HG03066 (cell line): ENCODE data around the gene SUSD3.
A peak's percentile ranks its signal among the peaks of the same experiment; 100 is the strongest.

ENCODE experiments used
- ATAC-seq: cut with Tn5 transposase; IDR thresholded peaks from one replicate; pipeline ENCODE4 v1.9.1; 2021; ENCODE audit warnings: low read depth; ENCODE audit not compliant: unreplicated experiment

The SUSD3 gene

DNA sequence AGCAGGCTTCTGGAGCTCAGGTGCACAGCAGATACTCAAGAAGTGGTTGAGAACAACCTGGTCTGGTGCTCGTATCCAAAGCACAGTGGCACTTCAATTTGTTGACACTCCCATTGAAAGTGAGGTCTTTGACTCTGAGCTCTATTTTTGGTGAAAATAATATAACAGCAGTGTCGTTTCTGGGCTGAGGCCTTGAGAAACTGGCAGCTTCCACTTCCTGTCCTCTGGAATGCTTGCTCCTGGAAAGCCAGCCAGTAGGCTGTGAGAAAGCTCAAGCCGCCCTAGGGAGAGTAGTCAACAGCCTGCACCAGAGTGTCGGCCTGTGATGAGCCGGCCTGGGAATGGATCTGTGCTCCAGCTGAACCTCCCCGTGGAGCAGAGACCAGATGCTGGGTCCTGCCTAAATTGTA is 6.8 kb upstream of the SUSD3 start:
- ATAC-seq = no peak

DNA sequence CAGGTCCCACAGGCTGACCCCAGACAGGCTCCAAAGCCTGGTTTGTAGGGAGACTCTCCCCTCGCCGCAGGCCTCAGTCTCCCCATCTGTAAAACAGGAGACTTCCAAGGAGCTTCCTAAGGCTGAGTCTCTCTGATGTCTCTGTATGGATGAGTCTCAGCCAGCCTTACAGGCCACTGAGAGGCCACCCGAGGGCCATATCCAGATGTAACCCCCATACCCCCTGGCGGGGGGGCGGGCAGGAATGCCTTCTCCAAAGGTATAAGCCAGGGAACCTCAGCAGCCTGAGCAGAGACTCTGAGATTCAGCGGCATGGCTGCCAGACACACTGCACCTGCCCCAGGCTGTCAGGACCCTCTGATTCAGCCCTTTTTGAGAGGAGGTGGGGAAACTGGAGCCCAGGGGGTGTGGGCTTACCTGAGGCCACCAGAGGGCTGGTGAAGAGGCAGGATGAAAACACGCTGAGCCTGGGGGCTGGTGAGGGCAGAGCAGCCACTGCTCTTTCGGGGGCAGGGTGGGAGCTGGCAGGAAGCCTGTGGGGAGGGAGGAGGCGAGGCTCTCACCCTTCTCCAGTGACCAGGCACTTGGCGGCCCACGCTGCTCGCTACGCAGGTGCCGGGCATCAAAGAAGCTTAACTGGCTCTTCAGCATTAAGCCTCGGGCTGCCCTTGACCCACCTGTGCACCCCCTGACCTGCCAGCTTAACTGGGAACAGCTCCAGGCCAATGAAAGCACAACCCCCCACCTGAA is 5.5 kb upstream of the SUSD3 start:
- ATAC-seq = no peak

DNA sequence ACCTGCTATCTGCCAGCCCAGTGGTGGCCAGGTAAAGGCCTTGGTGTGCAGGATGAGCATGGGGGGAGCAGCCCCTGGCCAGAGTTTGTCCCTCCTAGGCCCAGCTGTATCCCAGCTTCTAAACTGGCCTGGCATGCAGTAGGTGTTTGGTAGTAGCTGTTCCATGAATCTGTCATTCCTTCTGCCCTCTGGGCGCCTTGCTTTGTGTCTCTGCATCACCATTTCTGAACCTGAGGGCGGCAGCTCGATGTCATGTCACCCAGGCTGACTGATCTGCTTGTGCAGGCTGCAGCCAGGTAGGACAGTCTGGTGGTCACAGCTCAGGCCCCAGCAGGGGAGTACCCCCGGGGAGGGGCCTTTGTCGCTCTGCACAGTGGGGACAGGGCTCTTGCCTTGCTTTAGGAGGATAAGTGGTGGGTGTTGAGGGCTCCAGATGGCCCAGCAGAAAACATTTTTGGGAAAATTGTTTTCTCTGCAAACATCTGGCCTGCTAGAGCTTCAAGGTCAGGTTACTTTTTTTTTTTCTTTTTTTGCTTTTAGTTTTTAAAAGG is 4.6 kb upstream of the SUSD3 start:
- no peak for ATAC-seq

DNA sequence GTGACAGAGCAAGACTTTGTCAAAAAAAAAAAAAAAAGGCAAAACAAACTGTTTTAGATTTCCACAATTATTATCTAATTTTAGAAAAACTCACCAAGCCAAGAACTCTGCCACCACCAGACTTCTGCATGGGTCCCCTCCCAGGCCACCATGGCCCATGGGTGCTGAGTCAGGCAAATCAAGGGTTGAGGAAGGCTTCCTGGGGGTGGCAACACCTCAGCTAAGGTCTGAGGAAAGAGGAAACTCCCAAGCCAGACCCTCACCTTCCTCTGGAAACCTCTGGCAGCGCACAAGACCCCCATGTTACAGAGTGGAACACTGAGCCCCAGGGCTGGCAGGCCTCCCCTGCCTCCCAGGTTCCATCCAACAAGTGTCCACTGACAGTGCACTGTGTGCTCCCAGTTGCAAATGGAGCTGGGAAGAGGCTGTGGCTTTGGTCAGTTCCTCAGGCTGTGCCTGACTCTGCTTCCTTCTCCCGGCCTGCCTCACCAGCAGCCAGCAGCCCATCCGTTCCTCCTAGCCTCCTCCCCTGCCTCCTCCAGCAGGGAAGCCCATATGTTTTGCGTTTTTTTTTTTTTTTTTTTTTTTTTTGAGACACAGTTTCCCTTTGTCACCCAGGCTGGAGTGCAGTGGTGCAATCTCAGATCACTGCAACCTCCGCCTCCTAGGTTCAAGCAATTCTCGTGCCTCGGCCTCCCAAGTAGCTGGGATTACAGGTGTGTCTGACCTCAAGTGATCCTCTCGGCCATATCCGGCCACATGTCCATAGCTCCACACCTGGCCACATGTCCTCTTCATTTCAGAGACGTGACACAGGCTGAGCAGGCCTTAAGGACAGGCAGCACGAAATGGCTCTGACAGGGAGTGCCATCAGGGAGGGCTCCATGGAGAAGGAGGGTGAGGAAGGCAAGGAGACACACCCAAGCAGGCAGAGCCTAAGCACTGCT is 3.5 kb upstream of the SUSD3 start:
- ATAC-seq = no peak

DNA sequence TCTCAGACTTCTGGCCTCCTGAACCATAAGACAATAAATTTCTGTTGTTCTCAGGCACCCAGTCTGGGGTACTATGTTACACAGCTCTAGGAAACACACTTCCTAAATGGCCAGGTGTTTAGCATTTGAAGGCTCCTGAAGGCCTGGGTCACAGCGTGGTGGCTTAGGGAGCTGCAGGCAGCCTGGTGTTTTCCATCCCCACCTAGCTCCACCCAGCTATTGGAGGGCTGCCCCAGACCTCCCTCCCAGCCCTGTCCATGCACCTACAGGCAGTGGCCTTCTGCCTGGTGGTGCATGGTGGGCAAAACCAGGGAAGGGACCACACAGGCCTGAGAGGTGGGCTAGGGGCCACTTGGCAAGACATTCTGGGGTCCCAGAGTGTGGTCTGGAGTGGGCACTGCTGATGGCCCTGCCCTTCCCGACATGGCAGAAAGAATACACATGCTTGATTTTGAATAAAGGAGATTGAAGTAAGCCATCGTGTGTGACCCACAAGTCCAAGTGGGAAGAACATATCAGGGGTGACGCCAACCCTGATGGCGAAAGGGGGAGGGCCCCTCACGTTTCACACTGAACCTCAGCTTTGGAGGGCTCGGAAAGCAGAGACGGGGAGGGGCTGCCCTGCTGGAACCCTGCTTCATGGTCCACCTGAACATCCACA is 1.3 kb upstream of the SUSD3 start:
- ATAC-seq = no peak

DNA sequence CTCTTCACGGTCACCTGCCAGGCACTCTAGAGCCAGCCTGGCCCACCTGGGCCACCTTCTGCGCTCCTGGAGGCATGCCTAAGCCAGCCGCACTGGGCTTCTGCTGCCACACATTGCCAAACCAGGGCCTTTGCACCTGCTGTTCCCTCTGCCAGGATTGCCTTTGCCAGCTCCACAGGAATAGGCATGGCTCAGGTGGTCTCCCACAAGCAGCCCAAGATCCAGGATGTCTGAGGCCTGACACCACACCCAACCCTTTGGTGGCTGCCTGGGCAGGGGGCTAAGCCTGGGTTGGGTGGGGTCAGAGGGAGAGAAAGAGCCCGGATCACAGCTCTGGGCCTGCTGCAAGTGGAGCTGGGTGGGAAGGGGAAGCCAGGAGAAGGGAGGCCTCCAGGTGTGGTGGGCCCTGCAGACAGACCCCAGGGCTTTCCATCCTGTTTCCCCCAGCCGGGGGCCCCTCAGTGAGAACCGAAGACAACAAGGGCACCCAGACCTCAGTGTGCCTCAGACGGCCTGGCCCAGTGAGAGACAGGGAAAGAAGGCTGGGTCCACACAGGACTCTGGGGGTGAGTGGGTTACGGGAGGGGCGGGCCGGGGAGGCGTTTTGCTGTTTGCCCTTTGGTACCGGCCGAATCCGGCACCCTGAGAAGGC is 672 bp upstream of the SUSD3 start:
- ATAC-seq = peak; percentile 13

DNA sequence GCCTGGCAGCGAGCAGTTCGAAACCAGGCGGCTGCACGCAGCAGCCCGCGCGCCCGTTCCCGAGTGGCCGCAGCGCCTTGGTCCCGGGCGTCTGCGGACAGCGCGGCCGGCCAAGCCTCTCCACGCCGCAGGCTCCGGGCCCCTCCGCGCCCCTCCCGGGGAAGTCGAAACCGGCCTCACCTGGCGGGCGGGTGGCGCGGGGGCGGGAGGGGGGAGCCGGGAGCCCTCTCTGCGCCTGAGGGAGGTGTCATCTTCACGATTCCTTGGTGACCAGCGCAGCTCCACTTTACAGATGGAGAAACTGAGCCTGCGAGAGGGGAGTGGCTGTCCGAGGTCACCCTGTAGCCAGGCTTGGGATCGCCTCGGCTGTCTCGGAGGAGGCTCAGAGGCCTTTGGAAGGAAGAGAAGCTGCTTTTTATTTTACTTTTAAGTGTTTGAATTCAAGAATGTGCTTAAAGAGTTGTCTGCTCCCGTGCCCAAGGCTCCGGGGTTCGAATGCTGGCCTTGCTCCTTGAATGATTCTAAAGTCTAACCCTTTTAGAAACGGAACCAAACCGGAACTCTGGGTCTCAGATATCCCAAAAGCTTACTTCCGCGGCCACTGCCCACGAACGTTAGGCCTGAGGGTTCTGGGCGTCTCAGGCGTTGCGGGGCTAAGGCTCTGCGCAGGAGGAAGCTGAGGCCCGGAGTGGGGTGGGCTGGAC is 662 bp downstream of the SUSD3 start:
- ATAC-seq = no peak

DNA sequence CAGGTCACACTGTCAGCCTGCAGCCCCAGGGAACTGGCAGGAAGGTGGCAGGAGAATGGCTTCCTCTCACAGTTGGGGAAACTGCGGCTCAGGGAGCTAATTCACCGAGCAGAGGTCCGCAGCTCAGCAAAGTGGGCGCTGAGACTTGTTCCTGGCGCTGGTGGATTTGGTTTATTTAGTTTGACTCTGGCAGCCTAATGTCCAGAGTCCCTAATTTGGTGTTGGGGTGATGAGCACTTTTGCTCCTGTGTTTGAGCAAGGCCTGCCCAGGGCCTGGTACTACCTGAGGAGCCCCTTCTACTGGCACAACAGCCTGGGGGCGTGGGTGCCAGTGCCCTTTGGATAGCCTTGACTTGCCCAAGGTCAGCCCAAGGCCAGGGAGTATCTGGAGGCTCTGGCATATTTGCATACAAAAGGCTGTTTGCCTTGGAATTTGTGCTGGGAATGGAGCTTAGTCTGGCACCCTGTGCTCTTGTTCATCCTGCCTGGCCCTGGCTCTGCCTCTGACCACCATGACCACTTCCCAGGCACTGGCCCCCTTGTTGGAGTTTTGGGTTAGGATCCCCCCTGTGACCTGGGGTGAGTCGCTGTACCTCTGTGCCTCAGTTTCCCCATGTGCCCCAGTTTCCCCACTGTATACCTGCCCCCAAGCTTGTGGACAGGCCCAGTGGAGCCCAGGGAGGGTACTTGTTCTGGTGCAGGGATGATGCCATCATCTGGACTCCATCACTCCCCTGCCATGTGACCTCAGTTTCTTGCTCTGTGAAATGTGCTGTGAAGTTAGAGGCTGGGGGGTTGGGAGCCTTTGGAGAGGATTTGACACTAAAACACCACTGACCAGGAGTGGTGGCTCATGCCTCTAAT is 1.4 kb downstream of the SUSD3 start:
- ATAC-seq = no peak

DNA sequence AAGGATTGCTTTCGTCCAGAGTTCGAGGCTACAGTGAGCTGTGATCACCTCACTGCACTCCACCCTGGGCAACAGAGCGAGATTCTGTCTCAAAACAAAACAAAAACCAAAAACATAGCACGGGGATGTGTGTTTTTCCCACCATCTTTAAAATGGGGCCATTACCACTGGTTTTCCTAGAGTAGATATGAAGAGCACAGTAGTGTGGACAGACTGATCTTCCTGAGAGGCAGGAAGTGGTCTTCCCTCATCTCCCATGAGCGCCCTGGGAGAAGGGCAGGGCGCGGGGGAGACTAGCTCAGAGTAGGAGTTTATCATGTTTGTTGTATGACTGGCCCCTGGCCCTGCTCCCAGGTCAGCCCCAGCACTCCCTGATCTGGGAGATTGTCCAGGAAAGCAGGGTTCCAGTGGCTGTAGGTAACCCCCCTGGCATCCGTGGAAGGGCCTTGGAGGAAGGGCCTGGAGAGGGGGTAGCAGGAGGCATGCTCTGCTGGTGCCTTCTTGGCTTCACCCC is 2.3 kb downstream of the SUSD3 start:
- ATAC-seq = no peak

DNA sequence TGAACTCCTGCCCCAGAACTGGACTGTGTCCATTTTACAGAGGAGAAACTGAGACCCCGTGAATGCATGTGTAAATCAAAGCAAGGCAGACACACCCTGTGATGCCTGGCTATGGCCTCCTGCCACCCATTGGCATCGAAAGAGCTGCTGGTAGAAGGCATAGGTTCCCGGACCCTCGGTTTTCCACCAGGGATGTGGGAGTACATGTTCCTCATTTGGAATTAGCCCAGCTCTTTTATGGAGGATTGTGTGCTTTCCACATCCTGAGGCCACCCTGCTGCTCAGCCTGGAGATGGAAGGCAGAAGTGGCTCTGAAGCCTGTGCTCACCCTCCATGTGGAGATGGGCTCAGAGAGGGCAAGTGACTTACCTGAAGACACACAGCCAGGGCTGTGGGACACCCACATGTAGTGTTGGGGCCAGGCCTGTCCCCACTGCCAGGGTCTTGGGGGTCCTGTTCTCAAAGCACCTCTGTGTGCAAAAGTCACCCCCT is 2.8 kb downstream of the SUSD3 start:
- no peak for ATAC-seq

DNA sequence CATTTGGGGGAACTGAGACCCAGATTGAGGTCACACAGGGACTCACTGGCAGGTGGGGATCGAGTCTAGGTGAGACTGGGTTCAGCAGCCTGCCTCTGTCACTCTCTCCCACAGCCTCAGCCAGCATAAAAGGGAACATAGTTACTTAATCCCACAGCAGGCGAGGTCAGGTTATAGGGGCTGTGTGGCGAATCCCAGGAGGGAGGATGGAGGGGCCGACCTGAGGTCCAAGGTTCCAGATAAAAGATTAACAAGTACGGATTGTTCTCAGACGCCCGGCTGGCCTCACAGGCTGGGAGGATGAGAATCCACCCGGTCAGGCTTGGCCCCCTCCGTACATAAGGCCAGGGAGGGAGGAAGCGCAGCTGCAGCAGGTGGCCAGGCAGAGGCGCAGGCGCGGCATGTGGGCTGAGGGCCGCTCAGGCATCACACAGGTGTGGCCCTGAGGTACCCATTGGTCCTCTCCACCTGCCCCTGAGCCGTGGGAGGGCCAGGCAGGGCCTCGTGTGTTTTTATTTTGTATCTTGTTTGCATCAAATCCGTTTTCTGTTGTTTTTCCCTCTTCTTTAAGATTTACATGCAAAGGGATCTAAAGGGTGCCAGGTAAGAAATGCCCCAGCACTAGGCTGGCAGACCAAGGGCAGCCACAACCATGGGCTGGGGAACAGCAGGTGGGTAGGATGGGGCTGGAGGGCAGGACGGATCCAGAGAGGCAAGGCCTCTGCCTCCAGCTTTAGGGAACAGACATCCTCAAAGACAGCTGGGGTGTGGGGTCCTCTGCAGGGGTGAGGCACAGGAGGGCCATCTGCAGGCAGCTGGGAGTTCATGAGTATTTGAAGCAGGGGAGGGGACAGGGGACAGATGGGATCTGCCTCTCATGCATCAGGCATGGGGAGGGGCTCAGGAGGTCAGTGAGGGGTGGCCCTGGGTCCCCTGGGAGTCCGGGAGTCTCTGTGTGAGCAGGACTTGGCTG is 3.6 kb downstream of the SUSD3 start:
- ATAC-seq = peak; percentile 35

DNA sequence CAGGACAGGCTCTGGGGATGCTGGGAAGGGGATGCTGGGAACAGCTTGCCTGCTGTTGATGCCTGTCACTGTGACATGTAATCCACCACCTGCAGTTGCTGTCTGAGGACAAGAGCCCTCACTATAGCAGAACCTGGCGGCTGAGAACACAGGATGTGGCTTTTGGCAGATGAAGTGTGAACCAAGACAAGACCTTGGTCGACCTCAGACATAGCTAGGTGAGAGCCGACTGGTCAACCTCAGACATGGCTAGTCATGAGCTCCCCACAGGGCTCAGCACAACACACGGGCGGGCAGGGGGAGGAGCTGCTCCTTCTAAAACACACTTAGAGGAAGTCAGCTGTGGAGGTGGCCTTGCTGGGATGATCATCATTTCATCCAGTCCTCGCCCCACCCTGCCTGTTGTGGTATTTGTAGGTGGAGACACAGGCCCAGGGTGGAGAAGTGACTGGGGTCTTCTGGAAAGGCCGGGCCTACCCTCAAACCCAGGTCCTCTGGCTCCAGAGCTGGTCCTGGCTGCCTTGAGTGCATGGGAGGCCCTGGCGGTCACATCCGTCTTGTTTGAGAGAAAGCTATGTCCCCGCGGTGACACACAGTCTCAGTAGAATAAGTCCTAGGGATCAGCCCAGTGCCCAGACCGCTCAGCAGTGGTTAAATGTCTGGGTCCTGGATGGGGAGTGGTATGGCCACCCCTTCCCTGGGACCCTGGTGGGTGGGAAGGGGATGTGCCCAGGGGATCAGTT is 6.1 kb downstream of the SUSD3 start:
- peak; percentile 86 for ATAC-seq

DNA sequence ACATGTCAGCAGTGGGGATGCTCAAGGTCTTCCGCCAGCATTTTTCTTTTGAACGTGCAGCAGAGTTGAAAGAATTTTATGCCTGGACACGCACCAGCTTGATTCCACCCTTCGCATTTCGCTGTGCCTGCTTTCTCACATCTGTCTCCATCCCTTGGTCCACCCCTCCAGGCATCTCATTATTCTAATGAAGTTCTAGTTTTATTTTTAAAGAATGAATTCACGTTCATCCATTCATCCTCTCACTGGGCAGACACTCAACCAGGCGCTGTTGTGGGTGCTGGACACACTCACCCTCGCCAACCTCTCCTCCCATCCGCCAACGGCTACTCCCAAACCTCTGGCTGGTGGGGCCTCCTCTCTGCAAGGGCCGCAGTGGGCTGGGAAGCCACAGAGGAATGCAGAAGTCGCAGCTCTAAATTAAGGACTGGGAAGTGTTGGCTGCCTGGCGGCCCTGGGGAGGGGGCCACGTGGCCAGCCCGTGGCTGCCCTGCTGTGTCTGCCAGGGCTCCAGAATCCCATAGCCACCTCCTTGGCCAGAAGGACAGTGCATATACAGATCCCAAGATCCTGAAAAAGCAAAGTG is 6.7 kb downstream of the SUSD3 start:
- ATAC-seq = no peak

DNA sequence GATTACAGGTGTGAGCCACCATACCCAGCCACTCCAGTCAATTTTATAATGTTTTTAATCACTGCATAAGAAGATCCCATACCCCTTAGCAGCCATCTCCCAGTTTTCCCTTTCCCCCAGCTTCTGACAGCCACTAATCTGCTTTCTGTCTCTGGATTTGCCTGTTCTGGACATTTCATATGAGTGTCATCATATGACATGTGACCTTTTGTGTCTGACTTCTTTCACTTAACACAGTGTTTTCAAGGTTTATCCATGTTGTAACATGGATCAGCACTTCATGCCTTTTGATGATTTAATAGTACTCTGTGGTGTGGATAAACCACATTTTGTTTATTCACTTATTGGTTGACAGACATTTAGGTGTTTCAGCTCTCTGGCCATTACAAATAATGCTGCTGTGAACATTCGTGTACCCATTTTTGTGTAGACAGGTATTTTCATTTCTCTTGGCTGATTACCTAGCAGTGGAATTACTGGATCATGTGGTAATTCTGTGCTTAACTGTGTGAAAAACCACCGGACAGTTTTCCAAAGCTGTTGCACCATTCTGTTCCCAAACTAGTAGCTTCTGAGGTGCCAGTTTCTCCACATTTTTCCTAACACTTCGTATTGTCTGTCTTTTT is 8.6 kb downstream of the SUSD3 start:
- ATAC-seq = no peak

DNA sequence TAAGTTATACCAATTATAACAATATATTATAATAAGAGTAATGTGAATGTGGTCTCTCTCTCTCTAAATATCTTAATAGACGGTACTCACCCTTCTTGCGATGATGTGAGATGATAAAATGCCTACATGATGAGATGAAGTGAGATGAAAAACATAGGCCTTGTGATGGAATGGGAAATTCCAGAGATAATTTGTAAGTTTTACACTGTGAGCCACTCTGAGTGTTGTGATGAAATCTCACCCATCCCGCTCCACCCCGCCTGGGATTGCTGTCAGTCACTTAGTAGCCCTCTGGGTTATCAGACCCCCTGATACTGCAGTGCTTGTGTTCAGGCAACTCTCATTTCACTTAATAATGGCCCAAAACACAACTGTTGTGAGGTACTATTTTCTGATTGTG is 10.5 kb downstream of the SUSD3 start:
- ATAC-seq = no peak

DNA sequence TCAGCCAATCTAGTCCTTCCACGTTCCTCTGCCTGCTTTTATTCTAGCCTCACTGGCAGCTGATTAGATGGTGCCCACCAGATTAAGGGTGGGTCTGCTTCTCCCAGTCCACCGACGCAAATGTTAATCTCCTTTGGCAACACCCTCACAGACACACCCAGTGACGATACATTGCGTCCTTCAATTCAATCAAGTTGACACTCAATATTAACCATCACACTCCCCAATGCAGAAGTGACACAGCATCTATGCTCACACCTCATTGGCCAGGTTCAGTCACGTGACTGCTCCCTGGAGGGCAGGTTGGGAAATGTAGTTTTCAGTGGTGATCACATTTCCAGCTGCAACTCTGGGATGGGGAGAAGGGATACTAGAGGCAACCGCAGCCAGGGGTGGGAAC is 13.0 kb downstream of the SUSD3 start:
- ATAC-seq = no peak
